Ishikawa (cell line): Measurements from ENCODE around the gene KCNH3.

ENCODE experiments used
- CEBPB ChIP-seq: IDR thresholded peaks from 2 replicates; pipeline ENCODE4 v1.6.1; 2012
- CREB1 ChIP-seq: IDR thresholded peaks from 2 replicates; pipeline ENCODE4 v1.6.1; 2012; ENCODE audit warnings: low read depth
- EGR1 ChIP-seq: IDR thresholded peaks from 2 replicates; pipeline ENCODE4 v1.6.1; 2012
- EP300 ChIP-seq: IDR thresholded peaks from 2 replicates; pipeline ENCODE4 v1.6.1; 2012; ENCODE audit warnings: borderline replicate concordance
- FOXM1 ChIP-seq: IDR thresholded peaks from 2 replicates; pipeline ENCODE4 v1.6.1; 2012; ENCODE audit warnings: low read depth, borderline replicate concordance
- NFIC ChIP-seq: IDR thresholded peaks from 2 replicates; pipeline ENCODE4 v1.6.1; 2012
- RAD21 ChIP-seq: IDR thresholded peaks from 2 replicates; pipeline ENCODE4 v1.6.1; 2012; ENCODE audit warnings: low read depth
- TAF1 ChIP-seq: IDR thresholded peaks from 2 replicates; pipeline ENCODE4 v1.6.1; 2012; ENCODE audit warnings: low read depth, mild to moderate bottlenecking
- TCF12 ChIP-seq: IDR thresholded peaks from 2 replicates; pipeline ENCODE4 v1.6.1; 2012; ENCODE audit warnings: low read depth
- TEAD4 ChIP-seq: IDR thresholded peaks from 2 replicates; pipeline ENCODE4 v1.6.1; 2012
- YY1 ChIP-seq: IDR thresholded peaks from 2 replicates; pipeline ENCODE4 v1.6.1; 2012; ENCODE audit warnings: low read depth
- ZBTB7A ChIP-seq: IDR thresholded peaks from 2 replicates; pipeline ENCODE4 v1.6.1; 2012; ENCODE audit warnings: low read depth
- TF ChIP-seq, protein P1 (sequence below): IDR thresholded peaks from 2 replicates; pipeline ENCODE4 v1.6.1; 2012
- TF ChIP-seq, protein P2 (sequence below): IDR thresholded peaks from 2 replicates; pipeline ENCODE4 v1.6.1; 2012
- TF ChIP-seq, protein P3 (sequence below): IDR thresholded peaks from 2 replicates; pipeline ENCODE4 v1.6.1; 2012; ENCODE audit warnings: low read depth, mild to moderate bottlenecking

KCNH3 gene

DNA sequence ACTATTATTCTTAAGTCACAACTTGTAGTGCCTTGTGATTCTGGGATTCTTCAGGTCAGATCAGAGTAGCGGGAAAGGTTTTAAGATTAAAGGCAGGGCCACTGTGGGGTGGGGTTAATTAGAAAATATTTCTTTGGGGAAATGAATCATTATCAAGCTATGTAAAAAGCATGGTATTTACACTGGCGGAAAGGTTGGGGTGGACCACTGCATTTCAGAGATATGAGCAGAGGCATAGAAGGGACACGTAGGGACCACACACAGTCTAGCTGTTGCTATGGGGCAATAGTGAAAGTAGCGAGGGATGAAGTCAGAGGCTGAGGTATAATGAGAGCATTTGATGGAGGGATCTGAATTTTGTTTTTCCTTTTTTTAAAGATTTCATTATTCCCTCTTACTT lies 31.7 kb upstream of the KCNH3 start:
- TF ChIP-seq NFIC (no peak), EGR1 (no peak), CEBPB (no peak)

DNA sequence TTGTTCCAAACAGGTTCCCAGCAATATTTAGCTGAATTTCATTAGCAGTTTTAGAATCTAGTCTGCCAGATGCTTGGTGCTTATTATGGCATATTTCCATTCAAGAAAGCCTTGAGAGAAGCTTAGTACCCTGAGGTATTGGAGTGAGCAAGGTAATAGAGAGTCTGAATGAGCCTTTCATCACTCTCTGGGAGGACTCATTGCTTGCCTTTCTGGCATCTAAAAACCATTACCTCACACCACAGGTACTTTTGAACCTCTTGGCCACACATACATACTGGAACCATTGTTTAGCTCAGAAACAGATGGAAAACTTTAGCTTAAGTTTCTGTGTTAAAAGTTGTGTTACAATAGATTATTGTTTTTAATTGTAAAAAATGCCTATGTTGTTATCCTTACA lies 27.4 kb upstream of the KCNH3 start:
- no peak for TF ChIP-seq TAF1
- TF ChIP-seq, protein P1, sequence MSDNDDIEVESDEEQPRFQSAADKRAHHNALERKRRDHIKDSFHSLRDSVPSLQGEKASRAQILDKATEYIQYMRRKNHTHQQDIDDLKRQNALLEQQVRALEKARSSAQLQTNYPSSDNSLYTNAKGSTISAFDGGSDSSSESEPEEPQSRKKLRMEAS: no peak
- no peak for TF ChIP-seq NFIC
- no peak for TF ChIP-seq EGR1
- TF ChIP-seq ZBTB7A: no peak
- no peak for TF ChIP-seq TCF12
- TF ChIP-seq, protein P2, sequence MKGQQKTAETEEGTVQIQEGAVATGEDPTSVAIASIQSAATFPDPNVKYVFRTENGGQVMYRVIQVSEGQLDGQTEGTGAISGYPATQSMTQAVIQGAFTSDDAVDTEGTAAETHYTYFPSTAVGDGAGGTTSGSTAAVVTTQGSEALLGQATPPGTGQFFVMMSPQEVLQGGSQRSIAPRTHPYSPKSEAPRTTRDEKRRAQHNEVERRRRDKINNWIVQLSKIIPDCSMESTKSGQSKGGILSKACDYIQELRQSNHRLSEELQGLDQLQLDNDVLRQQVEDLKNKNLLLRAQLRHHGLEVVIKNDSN: no peak
- TF ChIP-seq, protein P3, sequence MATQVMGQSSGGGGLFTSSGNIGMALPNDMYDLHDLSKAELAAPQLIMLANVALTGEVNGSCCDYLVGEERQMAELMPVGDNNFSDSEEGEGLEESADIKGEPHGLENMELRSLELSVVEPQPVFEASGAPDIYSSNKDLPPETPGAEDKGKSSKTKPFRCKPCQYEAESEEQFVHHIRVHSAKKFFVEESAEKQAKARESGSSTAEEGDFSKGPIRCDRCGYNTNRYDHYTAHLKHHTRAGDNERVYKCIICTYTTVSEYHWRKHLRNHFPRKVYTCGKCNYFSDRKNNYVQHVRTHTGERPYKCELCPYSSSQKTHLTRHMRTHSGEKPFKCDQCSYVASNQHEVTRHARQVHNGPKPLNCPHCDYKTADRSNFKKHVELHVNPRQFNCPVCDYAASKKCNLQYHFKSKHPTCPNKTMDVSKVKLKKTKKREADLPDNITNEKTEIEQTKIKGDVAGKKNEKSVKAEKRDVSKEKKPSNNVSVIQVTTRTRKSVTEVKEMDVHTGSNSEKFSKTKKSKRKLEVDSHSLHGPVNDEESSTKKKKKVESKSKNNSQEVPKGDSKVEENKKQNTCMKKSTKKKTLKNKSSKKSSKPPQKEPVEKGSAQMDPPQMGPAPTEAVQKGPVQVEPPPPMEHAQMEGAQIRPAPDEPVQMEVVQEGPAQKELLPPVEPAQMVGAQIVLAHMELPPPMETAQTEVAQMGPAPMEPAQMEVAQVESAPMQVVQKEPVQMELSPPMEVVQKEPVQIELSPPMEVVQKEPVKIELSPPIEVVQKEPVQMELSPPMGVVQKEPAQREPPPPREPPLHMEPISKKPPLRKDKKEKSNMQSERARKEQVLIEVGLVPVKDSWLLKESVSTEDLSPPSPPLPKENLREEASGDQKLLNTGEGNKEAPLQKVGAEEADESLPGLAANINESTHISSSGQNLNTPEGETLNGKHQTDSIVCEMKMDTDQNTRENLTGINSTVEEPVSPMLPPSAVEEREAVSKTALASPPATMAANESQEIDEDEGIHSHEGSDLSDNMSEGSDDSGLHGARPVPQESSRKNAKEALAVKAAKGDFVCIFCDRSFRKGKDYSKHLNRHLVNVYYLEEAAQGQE: no peak
- no peak for TF ChIP-seq EP300
- no peak for TF ChIP-seq CREB1
- TF ChIP-seq YY1: no peak
- TF ChIP-seq FOXM1: no peak
- no peak for TF ChIP-seq RAD21
- no peak for TF ChIP-seq TEAD4
- no peak for TF ChIP-seq CEBPB

DNA sequence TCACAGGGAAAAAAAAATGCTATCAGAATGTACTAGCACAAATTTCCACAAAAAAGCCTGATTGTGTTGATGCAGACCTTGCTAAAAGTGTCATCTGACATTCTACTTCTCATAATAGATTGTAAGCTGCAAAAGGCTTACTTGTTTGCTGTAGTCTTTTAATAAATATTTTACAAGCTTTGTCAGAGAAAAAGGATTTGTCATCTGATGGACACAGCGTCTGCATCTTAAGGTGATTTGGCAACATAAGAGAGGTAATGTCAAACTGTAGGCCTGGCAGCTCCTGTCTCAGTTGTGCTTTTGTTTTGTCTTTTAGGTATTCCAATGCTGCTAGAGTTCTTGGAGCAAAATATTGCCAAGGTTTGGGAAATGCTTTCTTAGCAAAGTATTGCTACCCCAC lies 26.3 kb upstream of the KCNH3 start:
- no peak for TF ChIP-seq ZBTB7A
- TF ChIP-seq, protein P3: no peak
- TF ChIP-seq EGR1: no peak
- TF ChIP-seq YY1: no peak
- no peak for TF ChIP-seq FOXM1
- no peak for TF ChIP-seq CEBPB
- no peak for TF ChIP-seq NFIC
- no peak for TF ChIP-seq TCF12
- TF ChIP-seq, protein P1: no peak
- TF ChIP-seq TEAD4: no peak
- TF ChIP-seq, protein P2: no peak
- no peak for TF ChIP-seq RAD21
- TF ChIP-seq CREB1: no peak
- no peak for TF ChIP-seq TAF1
- TF ChIP-seq EP300: no peak

DNA sequence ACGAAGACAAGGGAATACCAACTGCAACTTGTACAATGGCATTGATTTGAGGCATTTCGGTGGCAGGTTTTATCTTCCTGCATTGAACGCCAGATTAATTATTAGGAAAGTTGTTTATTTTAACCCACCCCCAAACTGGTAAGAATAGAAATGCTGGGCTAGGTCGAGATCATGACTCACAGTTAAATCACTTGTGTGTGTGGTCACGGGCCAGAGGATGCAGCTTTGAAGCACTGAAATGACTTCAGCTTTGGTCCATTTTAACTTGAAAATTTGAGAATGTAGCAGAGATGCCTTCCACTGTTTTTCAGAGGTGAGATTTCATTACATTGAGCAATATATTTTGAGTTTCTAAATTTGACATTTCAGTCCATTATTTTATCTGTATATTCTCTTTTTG lies 23.6 kb upstream of the KCNH3 start:
- TF ChIP-seq TCF12: no peak
- TF ChIP-seq TEAD4: no peak
- TF ChIP-seq, protein P1: no peak
- no peak for TF ChIP-seq FOXM1
- no peak for TF ChIP-seq CEBPB
- TF ChIP-seq, protein P3: no peak
- TF ChIP-seq YY1: no peak
- TF ChIP-seq, protein P2: no peak
- no peak for TF ChIP-seq NFIC
- TF ChIP-seq RAD21: no peak
- TF ChIP-seq CREB1: no peak
- TF ChIP-seq TAF1: no peak
- no peak for TF ChIP-seq ZBTB7A
- no peak for TF ChIP-seq EGR1
